Lung (tissue), 12 donors: ENCODE results near the gene SYT1. TPM values are rescaled to one million over a fixed set of nuclear protein-coding genes. Genes with fewer than 3 reads are reported as not detected.

Experiments used
- ATAC-seq: fragments of 200-7000 bp; cut with Tn5 transposase; one replicate; pipeline ENCODE4 v1.9.1; 2020; ENCODE audit warnings: moderate number of reproducible peaks; ENCODE audit not compliant: insufficient read depth, low FRiP score
- DNase-seq, 3 donors: peaks; one replicate each; pipeline ENCODE4 v3.0.0-alpha.2; 2013 to 2017
- H3K27ac ChIP-seq, 2 donors: one replicate each; pipeline ENCODE4 v1.5.1; 2013; ENCODE audit warnings: mild to moderate bottlenecking in 2 of 2, moderate library complexity in 2 of 2, control low read depth in 1 of 2, inconsistent platforms in 1 of 2, low read depth in 1 of 2, low read length in 1 of 2
- H3K27me3 ChIP-seq, 3 donors: one replicate each; pipeline ENCODE4 v1.5.1; 2013; ENCODE audit warnings: low read length in 2 of 3; ENCODE audit not compliant: control insufficient read depth in 3 of 3, insufficient read depth in 3 of 3
- H3K36me3 ChIP-seq, 4 donors: one replicate each; pipeline ENCODE4 v1.5.1; 2013; ENCODE audit warnings: low read length in 4 of 4, mild to moderate bottlenecking in 1 of 4, moderate library complexity in 1 of 4; ENCODE audit not compliant: control insufficient read depth in 4 of 4, insufficient read depth in 4 of 4
- H3K4me1 ChIP-seq, 5 donors: one replicate each; pipeline ENCODE4 v1.5.1; 2013; ENCODE audit warnings: low read length in 5 of 5, mild to moderate bottlenecking in 2 of 5, moderate library complexity in 1 of 5; ENCODE audit not compliant: control insufficient read depth in 5 of 5, insufficient read depth in 5 of 5
- H3K4me3 ChIP-seq: one replicate; pipeline ENCODE4 v1.5.1; 2013; ENCODE audit warnings: mild to moderate bottlenecking, control low read depth, moderate library complexity
- H3K9ac ChIP-seq, 2 donors: one replicate each; pipeline ENCODE4 v1.5.1; 2013; ENCODE audit warnings: low read length in 2 of 2, control low read depth in 1 of 2; ENCODE audit not compliant: insufficient read depth in 1 of 2
- H3K9me3 ChIP-seq, 4 donors: one replicate each; pipeline ENCODE4 v1.5.1; 2013; ENCODE audit warnings: low read length in 3 of 4, mild to moderate bottlenecking in 1 of 4, moderate library complexity in 1 of 4; ENCODE audit not compliant: control insufficient read depth in 4 of 4, insufficient read depth in 3 of 4
- WGBS, 2 donors: extraction: QIAGEN DNeasy Blood & Tissue Kit; methylation state at CpG; one replicate each; pipeline ENCODE4 v1.1.7; 2013; 5-methylcytosine and 5-hydroxymethylcytosine counted together
- polyA plus RNA-seq, 2 donors: library from polyadenylated mRNA; stranded (reverse); fragments of 200-250 nt; gene quantifications; one replicate each; pipeline ENCODE4 v1.2.1, GENCODE V29; 2013
- total RNA-seq, 2 donors: library from RNA; depleted of rRNA in 1 of 2; stranded (reverse); fragments of >200 nt in 1 of 2; gene quantifications; one replicate each; pipeline ENCODE4 v1.2.1, GENCODE V29; 2014 to 2021
- TF ChIP-seq, protein P1 (sequence below): IDR thresholded peaks from 2 replicates; pipeline ENCODE4 v1.5.1; 2012; ENCODE audit warnings: mild to moderate bottlenecking; ENCODE audit errors: control extremely low read depth, extremely low read depth
- donor health status: control.
- donor health status: control.
- donor health status: Bipolar disorder and iron deficiency.
- donor health status: healthy.
- donor health status: DM: yes; HTN: yes; CAD: no.

The SYT1 gene
- total and polyA plus RNA-seq, 4 donors, result 0.05 to 3.2 (median 0.46) TPM

GRCh38 chr12:79275631-79276030 is 411.1 kb downstream of the SYT1 start:
- no peaks in the 10 kb centered on the region for H3K27me3 ChIP-seq
- H3K36me3 ChIP-seq, result no peaks in the 10 kb centered on the region
- no peak overlapping the region for H3K27ac ChIP-seq
- H3K4me3 ChIP-seq, result no peak overlapping the region
- ATAC-seq, result no peak
- TF ChIP-seq, protein P1, sequence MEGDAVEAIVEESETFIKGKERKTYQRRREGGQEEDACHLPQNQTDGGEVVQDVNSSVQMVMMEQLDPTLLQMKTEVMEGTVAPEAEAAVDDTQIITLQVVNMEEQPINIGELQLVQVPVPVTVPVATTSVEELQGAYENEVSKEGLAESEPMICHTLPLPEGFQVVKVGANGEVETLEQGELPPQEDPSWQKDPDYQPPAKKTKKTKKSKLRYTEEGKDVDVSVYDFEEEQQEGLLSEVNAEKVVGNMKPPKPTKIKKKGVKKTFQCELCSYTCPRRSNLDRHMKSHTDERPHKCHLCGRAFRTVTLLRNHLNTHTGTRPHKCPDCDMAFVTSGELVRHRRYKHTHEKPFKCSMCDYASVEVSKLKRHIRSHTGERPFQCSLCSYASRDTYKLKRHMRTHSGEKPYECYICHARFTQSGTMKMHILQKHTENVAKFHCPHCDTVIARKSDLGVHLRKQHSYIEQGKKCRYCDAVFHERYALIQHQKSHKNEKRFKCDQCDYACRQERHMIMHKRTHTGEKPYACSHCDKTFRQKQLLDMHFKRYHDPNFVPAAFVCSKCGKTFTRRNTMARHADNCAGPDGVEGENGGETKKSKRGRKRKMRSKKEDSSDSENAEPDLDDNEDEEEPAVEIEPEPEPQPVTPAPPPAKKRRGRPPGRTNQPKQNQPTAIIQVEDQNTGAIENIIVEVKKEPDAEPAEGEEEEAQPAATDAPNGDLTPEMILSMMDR, result no peak
- H3K9ac ChIP-seq, result no peak overlapping the region
- WGBS, 2 donors, result 91 to 98% methylated on average over 2 of the region's 2 CpGs
- H3K9me3 ChIP-seq, result peaks cover 0 to 10% (median 1%) of the 10 kb centered on the region in 4 donors
- H3K4me1 ChIP-seq, result no peaks in the 10 kb centered on the region
- no peak for DNase-seq

GRCh38 chr12:79283364-79283763 is 418.8 kb downstream of the SYT1 start:
- no peak for ATAC-seq

GRCh38 chr12:79288911-79289310 is 424.3 kb downstream of the SYT1 start:
- DNase-seq (no peak), ATAC-seq (no peak)
- TF ChIP-seq, protein P1, result no peak
- H3K27me3 ChIP-seq, result no peaks in the 10 kb centered on the region
- H3K27ac ChIP-seq, result no peak overlapping the region
- WGBS, 2 donors, result 91% methylated on average over 3 of the region's 3 CpGs
- no peaks in the 10 kb centered on the region for H3K36me3 ChIP-seq
- no peaks in the 10 kb centered on the region for H3K9me3 ChIP-seq
- H3K9ac ChIP-seq, result no peak overlapping the region
- H3K4me1 ChIP-seq, result no peaks in the 10 kb centered on the region
- no peak overlapping the region for H3K4me3 ChIP-seq

More at GRCh38 chr12:79283364-79283763, 418.8 kb downstream of the SYT1 start:
- no peak overlapping the region for H3K4me3 ChIP-seq
- no peak for DNase-seq
- H3K9ac ChIP-seq, result no peak overlapping the region
- no peaks in the 10 kb centered on the region for H3K4me1 ChIP-seq
- TF ChIP-seq, protein P1, result no peak
- no peaks in the 10 kb centered on the region for H3K9me3 ChIP-seq
- 72 to 79% methylated on average over 2 of the region's 2 CpGs for WGBS, 2 donors
- no peak overlapping the region for H3K27ac ChIP-seq
- no peaks in the 10 kb centered on the region for H3K27me3 ChIP-seq
- H3K36me3 ChIP-seq, result no peaks in the 10 kb centered on the region

- ATAC-seq (no peak), DNase-seq (no peak)
- Histone ChIP-seq H3K9me3 (no peaks in the 10 kb centered on the region), H3K27ac (no peak overlapping the region), H3K4me1 (no peaks in the 10 kb centered on the region), H3K9ac (no peak overlapping the region), H3K27me3 (no peaks in the 10 kb centered on the region), H3K36me3 (peaks cover 0 to 4% (median 0%) of the 10 kb centered on the region in 4 donors), H3K4me3 (no peak overlapping the region)
- 84 to 85% methylated on average over 3 of the region's 3 CpGs for WGBS, 2 donors
- TF ChIP-seq, protein P1, result no peak
Observed at GRCh38 chr12:79291711-79292110, 427.1 kb downstream of the SYT1 start.
